ENCODE data around the gene HOXD11.

GRCh38 chr2:176096986-176097819, 9.9 kb upstream of the HOXD11 start:
- no peak for TF ChIP-seq EZH2 (IDR thresholded peaks at IDR 0.05; ENCODE audit: insufficient read depth, poor library complexity, severe bottlenecking)
- no peak for TF ChIP-seq EZH2phosphoT487 (IDR thresholded peaks at IDR 0.05; ENCODE audit: insufficient read depth, low read depth)

Measured in GM23248 (cell line).